HepG2 (cell line): Measurements from ENCODE around the gene C1QTNF1. TPM values are rescaled to one million over a fixed set of nuclear protein-coding genes. Genes with fewer than 3 reads are reported as not detected.

Experiments
- ARID2 ChIP-seq: sonication (generic); formaldehyde crosslinking; IDR thresholded peaks from 2 replicates; pipeline ENCODE4 v1.8.1; 2022; ENCODE audit warnings: mild to moderate bottlenecking, missing genetic modification reagents, borderline replicate concordance
- BRD4 ChIP-seq: sonication (generic); formaldehyde crosslinking; IDR thresholded peaks from 2 replicates; pipeline ENCODE4 v1.4.0; 2020; ENCODE audit warnings: missing genetic modification reagents
- FLYWCH1 ChIP-seq: sonication (generic); formaldehyde crosslinking; IDR thresholded peaks from 2 replicates; pipeline ENCODE4 v1.8.1; 2023; ENCODE audit warnings: mild to moderate bottlenecking, missing genetic modification reagents
- FOXA3 ChIP-seq: IDR thresholded peaks from 2 replicates; pipeline ENCODE4 v1.6.1; 2016; ENCODE audit warnings: missing genetic modification reagents, missing compliant biosample characterization
- JARID2 ChIP-seq: sonication (generic); formaldehyde crosslinking; IDR thresholded peaks from 2 replicates; pipeline ENCODE4 v1.8.1; 2023; ENCODE audit warnings: missing genetic modification reagents, inconsistent platforms; ENCODE audit not compliant: insufficient replicate concordance
- MAF1 ChIP-seq: sonication (generic); formaldehyde crosslinking; IDR thresholded peaks from 2 replicates; pipeline ENCODE4 v1.5.0; 2020; ENCODE audit warnings: missing genetic modification reagents, borderline replicate concordance
- NR2F6 ChIP-seq, 2 experiments: IDR thresholded peaks; 2 replicates each; pipeline ENCODE4 v1.6.1; 2016; ENCODE audit warnings: antibody characterized with exemption in 1 of 2, mild to moderate bottlenecking in 1 of 2
- SIN3B ChIP-seq: fragments of 150-350 bp; IDR thresholded peaks from 2 replicates; pipeline ENCODE4 v1.6.1; 2014; ENCODE audit warnings: low read length
- TAF1 ChIP-seq: sonication (generic); formaldehyde crosslinking; IDR thresholded peaks from 2 replicates; pipeline ENCODE4 v1.4.0; 2020; ENCODE audit warnings: missing genetic modification reagents
- TBX2 ChIP-seq: sonication (generic); formaldehyde crosslinking; IDR thresholded peaks from 2 replicates; pipeline ENCODE4 v1.5.0; 2020; ENCODE audit warnings: missing genetic modification reagents, mild to moderate bottlenecking, borderline replicate concordance
- YY1 ChIP-seq: IDR thresholded peaks from 2 replicates; pipeline ENCODE4 v1.6.1; 2011; ENCODE audit warnings: low read length, low read depth, moderate library complexity, mild to moderate bottlenecking; ENCODE audit not compliant: insufficient read depth, insufficient replicate concordance
- ZNF24 ChIP-seq: fragments of 450-650 bp; IDR thresholded peaks from 2 replicates; pipeline ENCODE4 v1.6.1; 2017; ENCODE audit warnings: antibody characterized with exemption, mild to moderate bottlenecking
- ZNF317 ChIP-seq: sonication (generic); formaldehyde crosslinking; IDR thresholded peaks from 2 replicates; pipeline ENCODE4 v1.5.0; 2020; ENCODE audit warnings: mild to moderate bottlenecking, missing genetic modification reagents
- ZNF350 ChIP-seq: sonication (generic); formaldehyde crosslinking; IDR thresholded peaks from 2 replicates; pipeline ENCODE4 v1.4.0; 2020; ENCODE audit warnings: mild to moderate bottlenecking, low read depth, missing genetic modification reagents, borderline replicate concordance
- ZNF562 ChIP-seq: sonication (generic); formaldehyde crosslinking; IDR thresholded peaks from 2 replicates; pipeline ENCODE4 v1.8.0; 2022; ENCODE audit warnings: missing genetic modification reagents, borderline replicate concordance
- ZNF720 ChIP-seq: sonication (generic); formaldehyde crosslinking; IDR thresholded peaks from 2 replicates; pipeline ENCODE4 v1.4.0; 2020; ENCODE audit warnings: missing genetic modification reagents
- ZNF879 ChIP-seq: sonication (generic); formaldehyde crosslinking; IDR thresholded peaks from 2 replicates; pipeline ENCODE4 v1.8.1; 2023; ENCODE audit warnings: missing genetic modification reagents
- ZSCAN22 ChIP-seq: sonication (generic); formaldehyde crosslinking; IDR thresholded peaks from 2 replicates; pipeline ENCODE4 v1.4.0; 2020; ENCODE audit warnings: mild to moderate bottlenecking, missing genetic modification reagents
- polyA plus RNA-seq, 8 experiments: library from polyadenylated mRNA; depleted of rRNA in 3 of 8; stranded (reverse) in 7 of 8; unstranded in 1 of 8; fragments of >200 nt; fragmentation: Illumina TruSeq in 4 of 8; extraction: Trizol in 4 of 8; gene quantifications; 2 replicates each; pipeline versions ENCODE4 v1.2.1 to v1.2.3, GENCODE V29; 2011 to 2016; ENCODE audit warnings: low read depth in 4 of 8, missing spikeins in 1 of 8, mixed read lengths in 1 of 8; ENCODE audit not compliant: insufficient read depth in 1 of 8
- total RNA-seq, 5 experiments: library from RNA; depleted of rRNA; stranded (reverse); fragments of >200 nt; fragmentation: Illumina TruSeq; extraction: Trizol; gene quantifications; 2 replicates each; pipeline ENCODE4 v1.2.3, GENCODE V29; 2016; ENCODE audit warnings: low read depth in 1 of 5
- TF ChIP-seq, protein P1 (sequence below): fragments of 450-650 bp; IDR thresholded peaks from 2 replicates; pipeline ENCODE4 v1.6.1; 2016
- TF ChIP-seq, protein P2 (sequence below): sonication (generic); formaldehyde crosslinking; IDR thresholded peaks from 2 replicates; pipeline ENCODE4 v1.5.0; 2020; ENCODE audit warnings: missing genetic modification reagents
- TF ChIP-seq, protein P3 (sequence below): sonication (generic); formaldehyde crosslinking; IDR thresholded peaks from 2 replicates; pipeline ENCODE4 v1.8.0; 2023; ENCODE audit warnings: mild to moderate bottlenecking, missing genetic modification reagents
- TF ChIP-seq, protein P4 (sequence below): IDR thresholded peaks from 2 replicates; pipeline ENCODE4 v1.6.1; 2012; ENCODE audit warnings: low read length, improper control_type of control experiment

Gene C1QTNF1
- total and polyA plus RNA-seq, 2 of the 13 experiments (the other 11 are each of a cell fraction or from before 2014, with no cell fraction given), result 0.18 to 0.86 TPM

DNA sequence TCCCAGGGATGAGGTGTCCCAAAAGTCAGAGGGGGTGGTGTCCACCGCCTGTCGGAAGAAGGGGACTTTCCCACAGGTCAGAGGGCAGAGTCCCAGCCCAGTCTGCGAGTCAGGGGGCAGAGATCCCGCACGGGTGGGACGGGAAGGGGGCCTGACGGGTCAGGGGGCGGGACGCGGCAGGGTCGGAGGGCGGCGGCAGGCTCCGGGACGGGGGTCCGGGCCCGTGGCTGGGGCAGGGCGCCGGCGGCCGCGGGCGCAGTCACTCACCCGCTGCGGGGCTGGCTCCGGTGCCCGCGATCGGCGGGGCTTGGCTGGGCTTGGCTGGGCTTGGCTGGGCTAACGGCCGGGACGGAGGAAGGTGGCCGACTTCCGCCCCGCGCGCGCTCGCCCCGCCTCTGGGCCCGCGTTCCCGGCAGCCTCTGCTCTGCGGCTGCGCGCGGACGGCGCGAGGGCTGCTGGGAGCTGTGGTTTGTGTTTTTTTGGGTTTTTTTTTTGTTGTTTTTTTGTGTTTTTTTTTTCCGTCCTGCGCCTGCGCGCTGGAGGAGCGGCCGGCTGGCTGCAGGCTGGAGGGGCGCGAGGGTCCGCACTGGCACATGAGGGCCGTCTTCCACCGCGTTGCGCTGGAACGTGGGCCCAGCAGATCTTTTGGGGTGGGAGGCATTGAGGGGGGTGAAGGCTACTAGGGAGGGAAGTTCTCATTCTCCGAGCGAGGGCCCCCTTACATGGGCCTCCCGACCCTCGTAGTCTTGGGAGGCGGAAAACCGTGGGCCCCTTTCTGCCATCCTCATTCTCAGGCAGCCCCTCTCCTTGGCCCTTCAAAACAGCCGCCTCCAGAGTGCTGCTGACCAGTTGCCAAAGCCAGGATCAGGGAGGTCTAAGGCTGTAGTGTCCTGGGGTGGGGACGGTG, 14.3 kb upstream of the C1QTNF1 start, which contains the start of gene CANT1 (continued):
- no peak; the same call in 1 of the 2 replicates for TF ChIP-seq ZNF350 (CRISPR knock-in tag)
- TF ChIP-seq NR2F6 (IDR thresholded peaks at IDR 0.05), result 0 out of 2 replicates have a peak, but pooled peaks have one; percentile 17
- TF ChIP-seq NR2F6 (CRISPR knock-in tag; IDR thresholded peaks at IDR 0.05), result no peak
- TF ChIP-seq ZNF317 (CRISPR knock-in tag), result peak; percentile 69; the same call in 1 of the 2 replicates
- TF ChIP-seq, protein P1, sequence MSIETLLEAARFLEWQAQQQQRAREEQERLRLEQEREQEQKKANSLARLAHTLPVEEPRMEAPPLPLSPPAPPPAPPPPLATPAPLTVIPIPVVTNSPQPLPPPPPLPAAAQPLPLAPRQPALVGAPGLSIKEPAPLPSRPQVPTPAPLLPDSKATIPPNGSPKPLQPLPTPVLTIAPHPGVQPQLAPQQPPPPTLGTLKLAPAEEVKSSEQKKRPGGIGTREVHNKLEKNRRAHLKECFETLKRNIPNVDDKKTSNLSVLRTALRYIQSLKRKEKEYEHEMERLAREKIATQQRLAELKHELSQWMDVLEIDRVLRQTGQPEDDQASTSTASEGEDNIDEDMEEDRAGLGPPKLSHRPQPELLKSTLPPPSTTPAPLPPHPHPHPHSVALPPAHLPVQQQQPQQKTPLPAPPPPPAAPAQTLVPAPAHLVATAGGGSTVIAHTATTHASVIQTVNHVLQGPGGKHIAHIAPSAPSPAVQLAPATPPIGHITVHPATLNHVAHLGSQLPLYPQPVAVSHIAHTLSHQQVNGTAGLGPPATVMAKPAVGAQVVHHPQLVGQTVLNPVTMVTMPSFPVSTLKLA, result peak; percentile 50
- TF ChIP-seq ZNF879 (CRISPR knock-in tag), result no peak
- TF ChIP-seq, protein P2, sequence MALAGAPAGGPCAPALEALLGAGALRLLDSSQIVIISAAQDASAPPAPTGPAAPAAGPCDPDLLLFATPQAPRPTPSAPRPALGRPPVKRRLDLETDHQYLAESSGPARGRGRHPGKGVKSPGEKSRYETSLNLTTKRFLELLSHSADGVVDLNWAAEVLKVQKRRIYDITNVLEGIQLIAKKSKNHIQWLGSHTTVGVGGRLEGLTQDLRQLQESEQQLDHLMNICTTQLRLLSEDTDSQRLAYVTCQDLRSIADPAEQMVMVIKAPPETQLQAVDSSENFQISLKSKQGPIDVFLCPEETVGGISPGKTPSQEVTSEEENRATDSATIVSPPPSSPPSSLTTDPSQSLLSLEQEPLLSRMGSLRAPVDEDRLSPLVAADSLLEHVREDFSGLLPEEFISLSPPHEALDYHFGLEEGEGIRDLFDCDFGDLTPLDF, result peak; percentile 85
- 0 out of 2 replicates have a peak, but pooled peaks have one; percentile 18 for TF ChIP-seq BRD4 (CRISPR knock-in tag)
- peak; percentile 71; the same call in 1 of the 2 replicates for TF ChIP-seq TBX2 (CRISPR knock-in tag)
- TF ChIP-seq ZNF24, result no peak
- no peak for TF ChIP-seq ARID2 (CRISPR knock-in tag)
- TF ChIP-seq YY1, result peak; percentile 81
- TF ChIP-seq MAF1 (CRISPR knock-in tag), result 0 out of 2 replicates have a peak, but pooled peaks have one; percentile 51
- TF ChIP-seq, protein P3, sequence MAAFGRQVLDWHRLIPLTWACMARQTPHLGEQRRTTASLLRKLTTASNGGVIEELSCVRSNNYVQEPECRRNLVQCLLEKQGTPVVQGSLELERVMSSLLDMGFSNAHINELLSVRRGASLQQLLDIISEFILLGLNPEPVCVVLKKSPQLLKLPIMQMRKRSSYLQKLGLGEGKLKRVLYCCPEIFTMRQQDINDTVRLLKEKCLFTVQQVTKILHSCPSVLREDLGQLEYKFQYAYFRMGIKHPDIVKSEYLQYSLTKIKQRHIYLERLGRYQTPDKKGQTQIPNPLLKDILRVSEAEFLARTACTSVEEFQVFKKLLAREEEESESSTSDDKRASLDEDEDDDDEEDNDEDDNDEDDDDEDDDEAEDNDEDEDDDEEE (CRISPR knock-in tag), result peak; percentile 95; the same call in 1 of the 2 replicates
- peak; percentile 64 for TF ChIP-seq JARID2 (CRISPR knock-in tag)
- TF ChIP-seq SIN3B, result no peak
- peak; percentile 63 for TF ChIP-seq TAF1 (CRISPR knock-in tag)
- peak; percentile 51; the same call in 1 of the 2 replicates for TF ChIP-seq FOXA3 (CRISPR knock-in tag)
- TF ChIP-seq ZNF562, result no peak
- TF ChIP-seq ZNF720, result peak; percentile 84; the same call in 1 of the 2 replicates
- TF ChIP-seq, protein P4, sequence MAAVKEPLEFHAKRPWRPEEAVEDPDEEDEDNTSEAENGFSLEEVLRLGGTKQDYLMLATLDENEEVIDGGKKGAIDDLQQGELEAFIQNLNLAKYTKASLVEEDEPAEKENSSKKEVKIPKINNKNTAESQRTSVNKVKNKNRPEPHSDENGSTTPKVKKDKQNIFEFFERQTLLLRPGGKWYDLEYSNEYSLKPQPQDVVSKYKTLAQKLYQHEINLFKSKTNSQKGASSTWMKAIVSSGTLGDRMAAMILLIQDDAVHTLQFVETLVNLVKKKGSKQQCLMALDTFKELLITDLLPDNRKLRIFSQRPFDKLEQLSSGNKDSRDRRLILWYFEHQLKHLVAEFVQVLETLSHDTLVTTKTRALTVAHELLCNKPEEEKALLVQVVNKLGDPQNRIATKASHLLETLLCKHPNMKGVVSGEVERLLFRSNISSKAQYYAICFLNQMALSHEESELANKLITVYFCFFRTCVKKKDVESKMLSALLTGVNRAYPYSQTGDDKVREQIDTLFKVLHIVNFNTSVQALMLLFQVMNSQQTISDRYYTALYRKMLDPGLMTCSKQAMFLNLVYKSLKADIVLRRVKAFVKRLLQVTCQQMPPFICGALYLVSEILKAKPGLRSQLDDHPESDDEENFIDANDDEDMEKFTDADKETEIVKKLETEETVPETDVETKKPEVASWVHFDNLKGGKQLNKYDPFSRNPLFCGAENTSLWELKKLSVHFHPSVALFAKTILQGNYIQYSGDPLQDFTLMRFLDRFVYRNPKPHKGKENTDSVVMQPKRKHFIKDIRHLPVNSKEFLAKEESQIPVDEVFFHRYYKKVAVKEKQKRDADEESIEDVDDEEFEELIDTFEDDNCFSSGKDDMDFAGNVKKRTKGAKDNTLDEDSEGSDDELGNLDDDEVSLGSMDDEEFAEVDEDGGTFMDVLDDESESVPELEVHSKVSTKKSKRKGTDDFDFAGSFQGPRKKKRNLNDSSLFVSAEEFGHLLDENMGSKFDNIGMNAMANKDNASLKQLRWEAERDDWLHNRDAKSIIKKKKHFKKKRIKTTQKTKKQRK, result no peak
- TF ChIP-seq ZSCAN22 (CRISPR knock-in tag), result peak; percentile 65; the same call in 1 of the 2 replicates
- TF ChIP-seq FLYWCH1 (CRISPR knock-in tag), result 0 out of 2 replicates have a peak, but pooled peaks have one; percentile 80
